Heart left ventricle (tissue), 13 donors: ENCODE measurements around the gene ABCA6.

Experiments used
- POLR2A ChIP-seq, 2 donors: fragments of 450-650 bp; IDR thresholded peaks; one replicate each; pipeline ENCODE4 v1.6.1; 2017; ENCODE audit warnings: antibody characterized with exemption in 2 of 2, mild to moderate bottlenecking in 2 of 2, moderate library complexity in 2 of 2
- TF ChIP-seq, protein P1 (sequence below), 12 donors: fragments of 200-600 bp; sonication (generic) in 4 of 12; IDR thresholded peaks; one replicate each; pipeline versions ENCODE4 v1.5.0 to v1.8.0; 2018 to 2022; ENCODE audit warnings: antibody characterized with exemption in 12 of 12, mild to moderate bottlenecking in 5 of 12
- donor health status: ischemic (EF 13 %, LVEDD 7.1; RV severe dilation, severe dysfunction).
- donor health status: DM: no; HTN: yes; CAD: no.
- donor health status: DM: no; HTN: no; CAD: no.
- donor health status: ischemic (EF 25% LVEDD 6.9; RV normal size, moderate dysfunction).
- donor health status: ischemic (EF 25% LVEDD 5.7; RV mildly dilated, moderate dysfunction).
- donor health status: ischemic (EF 35%, LVEDD 5.7; RV mildly dilated, moderate dysfunction).
- donor health status: nonischemic (EF 11% LVEDD 7.7; RV severe dilation, severe dysfunction).
- donor health status: DM: yes; HTN: yes; CAD: no.
- donor health status: PGD.
- donor health status: ischemic (EF 29% LVEDD 5.4; RV normal size, mild dysfunction).
- donor health status: nonischemic (EF 23%, LVEDD 6.1; RV moderate dilation, normal function).

DNA sequence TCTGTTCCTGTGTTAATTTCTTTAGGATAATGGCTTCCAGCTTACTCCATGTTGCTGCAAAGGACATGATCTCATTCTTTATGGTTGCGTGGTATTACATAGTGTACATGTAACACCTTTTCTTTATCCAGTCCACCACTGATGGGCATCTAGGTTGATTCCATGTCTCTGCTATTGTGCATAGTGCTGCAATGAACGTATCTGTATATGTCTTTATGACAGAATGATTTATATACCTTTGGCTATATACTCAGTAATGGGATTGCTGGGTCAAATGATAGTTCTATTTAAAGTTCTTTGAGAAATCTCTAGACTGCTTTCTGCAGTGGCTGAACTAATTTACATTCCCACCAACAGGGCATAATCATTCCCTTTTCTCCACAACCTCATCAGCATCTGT lies 47.1 kb upstream of the ABCA6 start:
- TF ChIP-seq, protein P1, sequence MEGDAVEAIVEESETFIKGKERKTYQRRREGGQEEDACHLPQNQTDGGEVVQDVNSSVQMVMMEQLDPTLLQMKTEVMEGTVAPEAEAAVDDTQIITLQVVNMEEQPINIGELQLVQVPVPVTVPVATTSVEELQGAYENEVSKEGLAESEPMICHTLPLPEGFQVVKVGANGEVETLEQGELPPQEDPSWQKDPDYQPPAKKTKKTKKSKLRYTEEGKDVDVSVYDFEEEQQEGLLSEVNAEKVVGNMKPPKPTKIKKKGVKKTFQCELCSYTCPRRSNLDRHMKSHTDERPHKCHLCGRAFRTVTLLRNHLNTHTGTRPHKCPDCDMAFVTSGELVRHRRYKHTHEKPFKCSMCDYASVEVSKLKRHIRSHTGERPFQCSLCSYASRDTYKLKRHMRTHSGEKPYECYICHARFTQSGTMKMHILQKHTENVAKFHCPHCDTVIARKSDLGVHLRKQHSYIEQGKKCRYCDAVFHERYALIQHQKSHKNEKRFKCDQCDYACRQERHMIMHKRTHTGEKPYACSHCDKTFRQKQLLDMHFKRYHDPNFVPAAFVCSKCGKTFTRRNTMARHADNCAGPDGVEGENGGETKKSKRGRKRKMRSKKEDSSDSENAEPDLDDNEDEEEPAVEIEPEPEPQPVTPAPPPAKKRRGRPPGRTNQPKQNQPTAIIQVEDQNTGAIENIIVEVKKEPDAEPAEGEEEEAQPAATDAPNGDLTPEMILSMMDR (IDR thresholded peaks at IDR 0.05): no peak
- TF ChIP-seq POLR2A (IDR thresholded peaks at IDR 0.05): no peak
